Left lung (tissue), 10 donors: ENCODE data around the gene CSRNP3. TPM values are rescaled to one million over a fixed set of nuclear protein-coding genes. Genes with fewer than 3 reads are reported as not detected.

Experiments
- ATAC-seq: fragments of 200-7000 bp; cut with Tn5 transposase; one replicate; pipeline ENCODE4 v1.9.1; 2020; ENCODE audit warnings: moderate library complexity
- DNase-seq, 4 donors: peaks; one replicate each; pipeline ENCODE4 v3.0.0-alpha.2; 2013 to 2020
- H3K27ac ChIP-seq, 2 donors: fragments of 200-600 bp; sonication (generic) in 1 of 2; one replicate each; pipeline versions ENCODE4 v1.5.0 to v1.8.0; 2020 to 2021
- H3K27me3 ChIP-seq, 2 donors: fragments of 200-600 bp; sonication (generic) in 1 of 2; one replicate each; pipeline versions ENCODE4 v1.5.0 to v1.8.0; 2020 to 2021
- H3K36me3 ChIP-seq, 2 donors: fragments of 200-600 bp; sonication (generic) in 1 of 2; one replicate each; pipeline versions ENCODE4 v1.5.0 to v1.8.0; 2020 to 2021
- H3K4me1 ChIP-seq, 2 donors: fragments of 200-600 bp; one replicate each; pipeline ENCODE4 v1.8.0; 2021
- H3K4me3 ChIP-seq, 2 donors: fragments of 200-600 bp; sonication (generic) in 1 of 2; one replicate each; pipeline versions ENCODE4 v1.5.0 to v1.8.0; 2020 to 2021; ENCODE audit warnings: mild to moderate bottlenecking in 1 of 2
- H3K9me3 ChIP-seq, 2 donors: fragments of 200-600 bp; sonication (generic) in 1 of 2; one replicate each; pipeline versions ENCODE4 v1.5.0 to v1.8.0; 2020 to 2021
- CTCF ChIP-seq, 2 donors: fragments of 200-600 bp; sonication (generic) in 1 of 2; IDR thresholded peaks; one replicate each; pipeline versions ENCODE4 v1.5.0 to v1.8.0; 2021; ENCODE audit warnings: antibody characterized with exemption in 2 of 2
- intact Hi-C, 2 donors: fragments of 100-400 bp; cut with DNase I; formaldehyde crosslinking; loops; one replicate each; pipeline versions ENCODE4 v1.11.2 to v1.14.2; 2022
- polyA plus RNA-seq, 6 donors: library from polyadenylated mRNA; unstranded; fragments of 120-200 nt; gene quantifications; one replicate each; pipeline ENCODE4 v1.2.1, GENCODE V29; 2013; ENCODE audit not compliant: insufficient read length in 6 of 6
- total RNA-seq, 2 donors: library from RNA; stranded (reverse); fragmentation: NEBNext Ultra II Directional; extraction: Animal tissue kit (Norgen Biotek cat#: 25700); gene quantifications; one replicate each; pipeline ENCODE4 v1.2.1, GENCODE V29; 2021
- donor health status: DM: no; HTN: yes; CAD: no.
- donor health status: DM: no; HTN: no; CAD: no.

CSRNP3 gene
- total and polyA plus RNA-seq, 8 donors: 1.5 to 11.4 (median 8.3) TPM

- ATAC-seq: no peak
- DNase-seq: no peak
- intact Hi-C loops: no loop called here
- Histone ChIP-seq H3K27ac (no peak overlapping the region), H3K4me1 (no peaks in the 10 kb centered on the region), H3K4me3 (no peak overlapping the region), H3K36me3 (no peaks in the 10 kb centered on the region), H3K9me3 (no peaks in the 10 kb centered on the region), H3K27me3 (no peaks in the 10 kb centered on the region)
- no peak for TF ChIP-seq CTCF (IDR thresholded peaks at IDR 0.05)
Observed at GRCh38 chr2:165624470-165624800, 154.9 kb downstream of the CSRNP3 start.

- no peak for ATAC-seq
- intact Hi-C loops: no loop called here
Observed at GRCh38 chr2:165627470-165627869, 158.0 kb downstream of the CSRNP3 start.

GRCh38 chr2:165629776-165630175 is 160.3 kb downstream of the CSRNP3 start:
- H3K27ac ChIP-seq: no peak overlapping the region
- H3K4me1 ChIP-seq: no peaks in the 10 kb centered on the region
- ATAC-seq (no peak), DNase-seq (no peak)
- no peak overlapping the region for H3K4me3 ChIP-seq
- TF ChIP-seq CTCF (IDR thresholded peaks at IDR 0.05): no peak
- H3K27me3 ChIP-seq: no peaks in the 10 kb centered on the region
- intact Hi-C loops: no loop called here
- no peaks in the 10 kb centered on the region for H3K36me3 ChIP-seq
- no peaks in the 10 kb centered on the region for H3K9me3 ChIP-seq

More at GRCh38 chr2:165627470-165627869, 158.0 kb downstream of the CSRNP3 start:
- no peak overlapping the region for H3K4me3 ChIP-seq
- no peak overlapping the region for H3K27ac ChIP-seq
- no peaks in the 10 kb centered on the region for H3K36me3 ChIP-seq
- no peaks in the 10 kb centered on the region for H3K4me1 ChIP-seq
- H3K9me3 ChIP-seq: no peaks in the 10 kb centered on the region
- no peak for TF ChIP-seq CTCF (IDR thresholded peaks at IDR 0.05)
- DNase-seq: no peak
- H3K27me3 ChIP-seq: no peaks in the 10 kb centered on the region

DNA sequence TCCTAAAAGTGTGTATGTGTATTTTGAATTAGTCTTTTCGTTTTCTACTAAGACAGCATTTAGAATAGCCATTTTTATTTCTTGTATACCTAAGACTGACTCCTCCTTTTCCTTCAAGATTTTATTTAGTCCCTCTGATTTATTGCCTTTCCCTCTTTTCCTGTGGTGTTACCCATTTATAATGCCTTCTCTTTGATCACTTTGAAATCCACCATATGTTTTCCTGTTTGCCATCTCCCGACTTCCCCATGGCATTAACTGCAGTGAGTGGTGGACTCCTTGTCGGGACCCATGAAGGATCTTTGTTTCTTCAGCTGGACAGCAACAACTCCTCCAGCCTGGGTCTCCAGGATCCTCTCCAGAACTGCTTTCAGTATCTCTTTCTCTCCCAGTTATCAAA is 160.7 kb downstream of the CSRNP3 start:
- Histone ChIP-seq H3K27ac (no peak overlapping the region), H3K27me3 (no peaks in the 10 kb centered on the region), H3K4me3 (no peak overlapping the region), H3K9me3 (no peaks in the 10 kb centered on the region), H3K4me1 (no peaks in the 10 kb centered on the region), H3K36me3 (no peaks in the 10 kb centered on the region)
- intact Hi-C loops: no loop called here
- DNase-seq (no peak), ATAC-seq (no peak)
- TF ChIP-seq CTCF (IDR thresholded peaks at IDR 0.05): no peak

GRCh38 chr2:165631089-165631488 is 161.6 kb downstream of the CSRNP3 start:
- intact Hi-C loops: no loop called here
- TF ChIP-seq CTCF (IDR thresholded peaks at IDR 0.05): no peak
- DNase-seq (no peak), ATAC-seq (no peak)
- Histone ChIP-seq H3K9me3 (no peaks in the 10 kb centered on the region), H3K27ac (no peak overlapping the region), H3K27me3 (no peaks in the 10 kb centered on the region), H3K4me3 (no peak overlapping the region), H3K36me3 (no peaks in the 10 kb centered on the region), H3K4me1 (no peaks in the 10 kb centered on the region)
